HG02885 (cell line): ENCODE measurements around the gene CAMTA1.
A peak's percentile ranks its signal among the peaks of the same experiment; 100 is the strongest.

Experiments used
- ATAC-seq: cut with Tn5 transposase; IDR thresholded peaks from one replicate; pipeline ENCODE4 v1.9.1; 2021; ENCODE audit warnings: mild to moderate bottlenecking; ENCODE audit not compliant: unreplicated experiment, poor library complexity

CAMTA1 gene

GRCh38 chr1:6777813-6778212, 7.4 kb upstream of the CAMTA1 start:
- no peak for ATAC-seq

- ATAC-seq, result no peak
Observed at GRCh38 chr1:6779089-6779805, 6.0 kb upstream of the CAMTA1 start.

- ATAC-seq, result no peak
Observed at GRCh38 chr1:6782151-6782550, 3.1 kb upstream of the CAMTA1 start.

- ATAC-seq, result no peak
Observed at GRCh38 chr1:6783221-6783620, 2.0 kb upstream of the CAMTA1 start.

- no peak for ATAC-seq
Observed at GRCh38 chr1:6783936-6784559, 1.2 kb upstream of the CAMTA1 start.

- ATAC-seq, result peak; percentile 76
Observed at GRCh38 chr1:6784560-6785317, 515 bp upstream of the CAMTA1 start.

- ATAC-seq, result peak; percentile 13
Observed at GRCh38 chr1:6785728-6786505, 663 bp downstream of the CAMTA1 start.

- ATAC-seq, result no peak
Observed at GRCh38 chr1:6788946-6789345, 3.7 kb downstream of the CAMTA1 start.

- no peak for ATAC-seq
Observed at GRCh38 chr1:6790146-6790545, 4.9 kb downstream of the CAMTA1 start.

GRCh38 chr1:6794164-6794563, 8.9 kb downstream of the CAMTA1 start:
- ATAC-seq, result no peak

GRCh38 chr1:6795203-6795602, 9.9 kb downstream of the CAMTA1 start:
- ATAC-seq, result no peak

- ATAC-seq, result no peak
Observed at GRCh38 chr1:6795661-6796060, 10.4 kb downstream of the CAMTA1 start.

GRCh38 chr1:6796095-6796494, 10.8 kb downstream of the CAMTA1 start:
- ATAC-seq, result no peak

GRCh38 chr1:6799499-6799898, 14.2 kb downstream of the CAMTA1 start:
- ATAC-seq, result no peak

GRCh38 chr1:6800745-6801144, 15.5 kb downstream of the CAMTA1 start:
- ATAC-seq, result no peak

- ATAC-seq, result no peak
Observed at GRCh38 chr1:6801199-6801598, 15.9 kb downstream of the CAMTA1 start.

- ATAC-seq, result no peak
Observed at GRCh38 chr1:6801966-6802365, 16.7 kb downstream of the CAMTA1 start.

- ATAC-seq, result no peak
Observed at GRCh38 chr1:6802454-6802853, 17.2 kb downstream of the CAMTA1 start.

GRCh38 chr1:6802893-6803292, 17.6 kb downstream of the CAMTA1 start:
- no peak for ATAC-seq

- no peak for ATAC-seq
Observed at GRCh38 chr1:6803357-6803756, 18.1 kb downstream of the CAMTA1 start.

- ATAC-seq, result no peak
Observed at GRCh38 chr1:6805004-6805416, 19.8 kb downstream of the CAMTA1 start.
